Activated CD8-positive, alpha-beta T cell treated with anti-CD3 and anti-CD28 coated beads for 36 hours (primary cell): ENCODE results near the gene KCNAB3. TPM values are rescaled to one million over a fixed set of nuclear protein-coding genes. Genes with fewer than 3 reads are reported as not detected.
A peak's percentile ranks its signal among the peaks of the same experiment; 100 is the strongest.

Source experiments
- ATAC-seq: fragments of 200-7000 bp; cut with Tn5 transposase; one replicate; pipeline ENCODE4 v1.10.0; 2021; ENCODE audit warnings: mild to moderate bottlenecking, moderate library complexity
- CTCF ChIA-PET: fragments of 350-600 bp; sonication (Branson Sonifier 250); formaldehyde crosslinking; loops from one replicate; lab custom pipeline; 2021; ENCODE audit warnings: antibody characterized with exemption; lab: Charles Lee
- POLR2A ChIA-PET: fragments of 350-600 bp; sonication (Branson Sonifier 250); formaldehyde crosslinking; loops from one replicate; lab custom pipeline; 2021; ENCODE audit warnings: antibody characterized with exemption; lab: Charles Lee
- DNase-seq: peaks from one replicate; pipeline ENCODE4 v3.0.0-alpha.2; 2020
- H3K27ac Mint-ChIP-seq: one replicate; pipeline ENCODE4 v1.8.0; 2021; ENCODE audit warnings: mild to moderate bottlenecking, mixed read lengths
- H3K27me3 Mint-ChIP-seq: one replicate; pipeline ENCODE4 v1.8.0; 2021; ENCODE audit warnings: mixed read lengths
- H3K36me3 Mint-ChIP-seq: one replicate; pipeline ENCODE4 v1.8.0; 2021; ENCODE audit warnings: low read depth, mixed read lengths
- H3K4me1 Mint-ChIP-seq: one replicate; pipeline ENCODE4 v1.8.0; 2021; ENCODE audit warnings: low read depth, mixed read lengths
- H3K4me3 Mint-ChIP-seq: one replicate; pipeline ENCODE4 v1.8.0; 2021; ENCODE audit warnings: mild to moderate bottlenecking, moderate library complexity, mixed read lengths
- H3K9me3 Mint-ChIP-seq: one replicate; pipeline ENCODE4 v1.8.0; 2021; ENCODE audit warnings: mixed read lengths
- CTCF ChIP-seq: fragments of 200-600 bp; IDR thresholded peaks from one replicate; pipeline ENCODE4 v1.8.0; 2022; ENCODE audit warnings: antibody characterized with exemption, mild to moderate bottlenecking
- intact Hi-C: fragments of 100-400 bp; cut with micrococcal nuclease; formaldehyde crosslinking; loops from one replicate; pipeline ENCODE4 v1.10.0; 2022
- total RNA-seq, 2 experiments: library from RNA; stranded (reverse); gene quantifications; one replicate each; pipeline ENCODE4 v1.2.3, GENCODE V29; 2021

KCNAB3 gene
- total RNA-seq, 2 experiments from 2014 or later: 7.2 to 7.6 TPM

GRCh38 chr17:7911116-7911515 is 18.5 kb downstream of the KCNAB3 start:
- no peaks in the 10 kb centered on the region for H3K9me3 Mint-ChIP-seq
- H3K4me3 Mint-ChIP-seq: no peak overlapping the region
- DNase-seq (no peak), ATAC-seq (no peak)
- intact Hi-C loops: loop anchor here (5.0 kb wide), 1 partner anchor 146 kb away; no protein-coding TSS in a partner anchor
- peaks cover 39% of the 10 kb centered on the region for H3K36me3 Mint-ChIP-seq
- H3K4me1 Mint-ChIP-seq: peaks cover 12% of the 10 kb centered on the region
- H3K27me3 Mint-ChIP-seq: no peaks in the 10 kb centered on the region
- ChIA-PET POLR2A (no interaction called here), CTCF (interaction anchor here (1.1 to 11.2 kb wide), 7 partner anchors 25 to 167 kb away, joined by 3 to 214 read pairs (median 6); no protein-coding TSS in a partner anchor)
- peak overlapping the region; percentile 14 for H3K27ac Mint-ChIP-seq
- TF ChIP-seq CTCF: no peak

GRCh38 chr17:7910711-7911110 is 18.9 kb downstream of the KCNAB3 start:
- ATAC-seq: no peak
- Mint-ChIP-seq H3K27ac (peak overlapping the region; percentile 14), H3K36me3 (peaks cover 39% of the 10 kb centered on the region), H3K4me3 (no peak overlapping the region), H3K4me1 (peaks cover 12% of the 10 kb centered on the region), H3K9me3 (no peaks in the 10 kb centered on the region), H3K27me3 (no peaks in the 10 kb centered on the region)
- no peak for DNase-seq
- ChIA-PET POLR2A (interaction anchor here (0.7 kb wide), 1 partner anchor 18 kb away, joined by 3 read pairs; no protein-coding TSS in a partner anchor), CTCF (interaction anchor here (1.2 to 11.2 kb wide), 3 partner anchors 25 to 167 kb away, joined by 3 to 214 read pairs (median 6); no protein-coding TSS in a partner anchor)
- intact Hi-C loops: loop anchor here (5.0 kb wide), 1 partner anchor 147 kb away; no protein-coding TSS in a partner anchor
- no peak for TF ChIP-seq CTCF

- POLR2A ChIA-PET: interaction anchor here (0.6 to 0.7 kb wide), 2 partner anchors 17 to 278 kb away, joined by 3 read pairs; no protein-coding TSS in a partner anchor
- H3K27me3 Mint-ChIP-seq: no peaks in the 10 kb centered on the region
- no peak for DNase-seq
- H3K4me1 Mint-ChIP-seq: peaks cover 12% of the 10 kb centered on the region
- H3K27ac Mint-ChIP-seq: peak overlapping the region; percentile 1
- intact Hi-C loops: loop anchor here (5.0 kb wide), 1 partner anchor 147 kb away; no protein-coding TSS in a partner anchor
- H3K4me3 Mint-ChIP-seq: no peak overlapping the region
- no peak for TF ChIP-seq CTCF
- no peak for ATAC-seq
- peaks cover 42% of the 10 kb centered on the region for H3K36me3 Mint-ChIP-seq
- no peaks in the 10 kb centered on the region for H3K9me3 Mint-ChIP-seq
- CTCF ChIA-PET: interaction anchor here (11.2 kb wide), 1 partner anchor 78 kb away, joined by 214 read pairs; no protein-coding TSS in a partner anchor
Observed at GRCh38 chr17:7910281-7910680, 19.4 kb downstream of the KCNAB3 start.

GRCh38 chr17:7909089-7909488 is 20.6 kb downstream of the KCNAB3 start:
- H3K27ac Mint-ChIP-seq: no peak overlapping the region
- peaks cover 48% of the 10 kb centered on the region for H3K36me3 Mint-ChIP-seq
- ChIA-PET POLR2A (interaction anchor here (1.0 to 1.2 kb wide), 2 partner anchors 8 to 46 kb away, joined by 3 read pairs; no protein-coding TSS in a partner anchor), CTCF (interaction anchor here (1.0 kb wide), 1 partner anchor 80 kb away, joined by 3 read pairs; no protein-coding TSS in a partner anchor)
- H3K9me3 Mint-ChIP-seq: no peaks in the 10 kb centered on the region
- no peak for TF ChIP-seq CTCF
- H3K27me3 Mint-ChIP-seq: no peaks in the 10 kb centered on the region
- H3K4me3 Mint-ChIP-seq: no peak overlapping the region
- no peak for DNase-seq
- ATAC-seq: no peak
- peaks cover 8% of the 10 kb centered on the region for H3K4me1 Mint-ChIP-seq
- intact Hi-C loops: no loop called here
